MM.1S (cell line): ENCODE data around the gene CCDC196.

Experiments used
- DNase-seq: peaks from one replicate; pipeline ENCODE4 v3.0.0-alpha.2; 2015
- H2AFZ ChIP-seq: fragments of 300-600 bp; sonication (generic); 2 replicates; pipeline ENCODE4 v1.6.0; 2016; ENCODE audit warnings: antibody characterized with exemption, low read length
- H3F3A ChIP-seq: fragments of 300-600 bp; sonication (generic); 2 replicates; pipeline ENCODE4 v1.6.1; 2016; ENCODE audit warnings: mild to moderate bottlenecking, antibody characterized with exemption, low read length, moderate library complexity, mixed read lengths; ENCODE audit not compliant: insufficient read depth
- H3K27ac ChIP-seq: fragments of 300-600 bp; sonication (generic); 2 replicates; pipeline ENCODE4 v1.5.1; 2016; ENCODE audit warnings: mild to moderate bottlenecking, low read length
- H3K27me3 ChIP-seq: fragments of 300-600 bp; sonication (generic); replicated peaks from 2 replicates; pipeline ENCODE4 v1.6.0; 2016; ENCODE audit warnings: low read length; ENCODE audit not compliant: insufficient read depth
- H3K36me3 ChIP-seq: fragments of 300-600 bp; sonication (generic); replicated peaks from 2 replicates; pipeline ENCODE4 v1.6.1; 2016; ENCODE audit warnings: mild to moderate bottlenecking, low read length, mixed read lengths; ENCODE audit not compliant: insufficient read depth
- H3K4me1 ChIP-seq: fragments of 300-600 bp; sonication (generic); 2 replicates; pipeline ENCODE4 v1.6.1; 2016; ENCODE audit warnings: low read length, mixed read lengths
- H3K4me2 ChIP-seq: fragments of 300-600 bp; sonication (generic); 2 replicates; pipeline ENCODE4 v1.6.0; 2016; ENCODE audit warnings: low read depth, low read length
- H3K4me3 ChIP-seq: fragments of 300-600 bp; sonication (generic); 2 replicates; pipeline ENCODE4 v1.5.1; 2016; ENCODE audit warnings: low read length, mixed read lengths
- H3K79me2 ChIP-seq: fragments of 300-600 bp; sonication (generic); 2 replicates; pipeline ENCODE4 v1.6.1; 2016; ENCODE audit warnings: mixed run types, low read length, mixed read lengths
- H3K9ac ChIP-seq: fragments of 300-600 bp; sonication (generic); 2 replicates; pipeline ENCODE4 v1.6.1; 2016; ENCODE audit warnings: low read length, mixed read lengths
- H3K9me2 ChIP-seq: fragments of 300-600 bp; sonication (generic); replicated peaks from 2 replicates; pipeline ENCODE4 v1.6.1; 2016; ENCODE audit warnings: mild to moderate bottlenecking, low read length, mixed read lengths; ENCODE audit not compliant: insufficient read depth
- H3K9me3 ChIP-seq: fragments of 300-600 bp; sonication (generic); replicated peaks from 2 replicates; pipeline ENCODE4 v1.6.1; 2016; ENCODE audit warnings: mild to moderate bottlenecking, low read length, mixed read lengths; ENCODE audit not compliant: insufficient read depth
- H4K20me1 ChIP-seq: fragments of 300-600 bp; sonication (generic); 2 replicates; pipeline ENCODE4 v1.6.1; 2016; ENCODE audit warnings: mild to moderate bottlenecking, low read length, moderate library complexity, mixed read lengths; ENCODE audit not compliant: insufficient read depth
- EZH2 ChIP-seq: fragments of 300-600 bp; sonication (generic); optimal IDR thresholded peaks from 2 replicates; pipeline ENCODE3; 2017; ENCODE audit warnings: low read depth, mild to moderate bottlenecking, antibody characterized with exemption, low read length, mixed read lengths
- EZH2phosphoT487 ChIP-seq: fragments of 300-600 bp; sonication (generic); IDR thresholded peaks from 2 replicates; pipeline ENCODE4 v1.6.1; 2018; ENCODE audit warnings: antibody characterized with exemption, low read length
- TF ChIP-seq, protein P1 (sequence below): fragments of 300-600 bp; sonication (generic); IDR thresholded peaks from 2 replicates; pipeline ENCODE4 v1.5.1; 2016; ENCODE audit warnings: antibody characterized with exemption, low read length, mixed read lengths

The CCDC196 gene

DNA sequence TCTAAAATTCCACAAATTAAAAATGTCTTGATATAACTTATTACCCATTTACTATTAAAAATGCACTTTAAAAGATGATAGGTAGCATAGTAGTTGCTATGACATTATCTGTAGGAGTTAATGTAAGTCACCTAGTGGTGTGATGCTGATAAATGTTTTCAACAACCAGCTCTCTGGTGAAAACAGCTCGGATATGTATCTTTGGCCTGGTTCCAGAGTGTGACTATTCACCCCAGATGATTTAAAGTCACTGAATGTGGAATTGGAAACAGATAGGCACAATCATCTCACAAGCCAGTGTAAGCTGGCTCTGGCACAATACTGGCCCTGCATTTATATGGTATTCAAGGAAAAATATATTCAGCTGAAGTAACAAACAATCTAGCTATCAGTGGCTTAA lies 9.2 kb upstream of the CCDC196 start:
- Histone ChIP-seq H3K9me2 (no peaks in the 10 kb centered on the region), H3K27me3 (no peaks in the 10 kb centered on the region), H3K4me1 (no peaks in the 10 kb centered on the region), H3K9ac (no peak overlapping the region), H3K79me2 (no peaks in the 10 kb centered on the region), H3K27ac (no peak overlapping the region), H2AFZ (no peak overlapping the region), H4K20me1 (no peaks in the 10 kb centered on the region), H3K4me2 (no peak overlapping the region), H3K4me3 (no peak overlapping the region), H3K9me3 (no peaks in the 10 kb centered on the region), H3K36me3 (no peaks in the 10 kb centered on the region), H3F3A (no peaks in the 10 kb centered on the region)
- DNase-seq, result no peak
- TF ChIP-seq EZH2 (no peak), EZH2phosphoT487 (no peak)
- TF ChIP-seq, protein P1, sequence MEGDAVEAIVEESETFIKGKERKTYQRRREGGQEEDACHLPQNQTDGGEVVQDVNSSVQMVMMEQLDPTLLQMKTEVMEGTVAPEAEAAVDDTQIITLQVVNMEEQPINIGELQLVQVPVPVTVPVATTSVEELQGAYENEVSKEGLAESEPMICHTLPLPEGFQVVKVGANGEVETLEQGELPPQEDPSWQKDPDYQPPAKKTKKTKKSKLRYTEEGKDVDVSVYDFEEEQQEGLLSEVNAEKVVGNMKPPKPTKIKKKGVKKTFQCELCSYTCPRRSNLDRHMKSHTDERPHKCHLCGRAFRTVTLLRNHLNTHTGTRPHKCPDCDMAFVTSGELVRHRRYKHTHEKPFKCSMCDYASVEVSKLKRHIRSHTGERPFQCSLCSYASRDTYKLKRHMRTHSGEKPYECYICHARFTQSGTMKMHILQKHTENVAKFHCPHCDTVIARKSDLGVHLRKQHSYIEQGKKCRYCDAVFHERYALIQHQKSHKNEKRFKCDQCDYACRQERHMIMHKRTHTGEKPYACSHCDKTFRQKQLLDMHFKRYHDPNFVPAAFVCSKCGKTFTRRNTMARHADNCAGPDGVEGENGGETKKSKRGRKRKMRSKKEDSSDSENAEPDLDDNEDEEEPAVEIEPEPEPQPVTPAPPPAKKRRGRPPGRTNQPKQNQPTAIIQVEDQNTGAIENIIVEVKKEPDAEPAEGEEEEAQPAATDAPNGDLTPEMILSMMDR, result no peak

DNA sequence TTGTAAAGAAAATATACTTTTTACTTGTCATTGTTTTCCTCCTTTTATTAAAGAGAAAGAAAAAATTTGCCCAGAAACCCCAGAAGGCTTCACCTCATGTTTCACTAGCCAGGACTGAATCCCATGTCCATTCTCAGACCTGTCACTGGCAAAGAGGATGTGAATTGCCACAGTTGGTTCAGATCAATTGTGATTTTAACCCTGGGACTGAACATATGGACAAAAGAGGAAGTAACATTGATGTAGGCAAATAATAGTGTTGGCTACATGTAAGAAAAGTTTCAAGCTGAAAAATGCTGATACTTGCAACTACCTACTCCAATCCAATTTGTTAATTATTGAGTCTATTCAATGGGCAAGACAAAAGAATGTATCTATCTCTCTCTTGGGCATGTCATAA lies 8.6 kb upstream of the CCDC196 start:
- no peak overlapping the region for H3K9ac ChIP-seq
- no peaks in the 10 kb centered on the region for H3K27me3 ChIP-seq
- no peaks in the 10 kb centered on the region for H3K9me3 ChIP-seq
- H3K4me3 ChIP-seq, result no peak overlapping the region
- no peaks in the 10 kb centered on the region for H3F3A ChIP-seq
- H4K20me1 ChIP-seq, result no peaks in the 10 kb centered on the region
- H3K4me1 ChIP-seq, result no peaks in the 10 kb centered on the region
- TF ChIP-seq, protein P1, result no peak
- TF ChIP-seq EZH2phosphoT487, result no peak
- TF ChIP-seq EZH2, result no peak
- DNase-seq, result no peak
- no peak overlapping the region for H3K4me2 ChIP-seq
- H2AFZ ChIP-seq, result no peak overlapping the region
- no peaks in the 10 kb centered on the region for H3K79me2 ChIP-seq
- H3K9me2 ChIP-seq, result no peaks in the 10 kb centered on the region
- no peaks in the 10 kb centered on the region for H3K36me3 ChIP-seq
- no peak overlapping the region for H3K27ac ChIP-seq

DNA sequence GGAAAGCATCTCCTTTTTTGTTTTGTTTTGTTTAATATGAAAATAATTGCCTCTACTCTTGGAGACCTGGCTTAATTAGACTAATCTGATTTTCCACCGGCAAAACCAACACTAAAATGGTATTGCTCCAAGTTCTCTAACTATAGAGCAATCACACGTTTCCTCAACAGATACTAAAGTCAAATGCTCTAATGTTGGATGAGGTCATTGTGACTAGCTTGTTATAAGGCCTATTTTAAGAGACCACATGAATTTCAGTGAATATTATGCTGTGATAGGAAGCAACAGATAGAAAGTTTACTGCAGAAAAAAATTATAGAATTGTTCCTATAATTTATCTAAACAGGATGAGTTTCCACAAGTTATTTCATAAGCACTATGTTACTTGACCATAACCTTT lies 3.3 kb upstream of the CCDC196 start:
- Histone ChIP-seq H3K4me3 (no peak overlapping the region), H3K27me3 (no peaks in the 10 kb centered on the region), H3K4me1 (peaks cover 3% of the 10 kb centered on the region; the same call in 1 of the 2 replicates), H3K27ac (no peak overlapping the region), H3K79me2 (no peaks in the 10 kb centered on the region), H3K9me3 (no peaks in the 10 kb centered on the region), H4K20me1 (no peaks in the 10 kb centered on the region), H3K9me2 (no peaks in the 10 kb centered on the region), H3K36me3 (no peaks in the 10 kb centered on the region), H3K4me2 (no peak overlapping the region), H3K9ac (no peak overlapping the region), H2AFZ (no peak overlapping the region), H3F3A (peaks cover 5% of the 10 kb centered on the region; the same call in 1 of the 2 replicates)
- no peak for TF ChIP-seq EZH2phosphoT487
- TF ChIP-seq, protein P1, result no peak
- TF ChIP-seq EZH2, result no peak
- no peak for DNase-seq

DNA sequence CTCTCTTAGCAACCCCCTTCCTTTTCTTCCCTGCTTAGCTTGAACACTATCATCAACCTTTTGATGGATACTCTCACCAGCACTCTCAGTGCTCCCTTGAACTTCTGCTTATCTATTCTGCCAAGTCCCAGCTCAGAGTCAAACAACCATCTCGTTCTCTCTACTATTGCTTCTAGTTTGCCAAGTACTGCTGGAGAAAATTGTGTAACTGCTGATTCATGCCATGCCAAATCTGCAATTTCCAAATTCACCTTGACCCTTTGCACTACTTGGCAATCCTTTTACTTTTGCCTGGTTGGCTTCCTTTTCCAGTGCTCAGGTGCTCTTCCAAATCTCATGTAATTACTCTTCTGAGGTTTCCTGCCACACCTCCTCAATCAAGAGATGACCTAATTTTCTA lies 2.8 kb upstream of the CCDC196 start:
- peaks cover 5% of the 10 kb centered on the region; the same call in 1 of the 2 replicates for H3F3A ChIP-seq
- H2AFZ ChIP-seq, result no peak overlapping the region
- H3K4me1 ChIP-seq, result peaks cover 7% of the 10 kb centered on the region; the same call in 1 of the 2 replicates
- no peaks in the 10 kb centered on the region for H3K79me2 ChIP-seq
- H3K4me2 ChIP-seq, result no peak overlapping the region
- H3K4me3 ChIP-seq, result no peak overlapping the region
- no peaks in the 10 kb centered on the region for H3K9me2 ChIP-seq
- H3K36me3 ChIP-seq, result no peaks in the 10 kb centered on the region
- no peak for DNase-seq
- TF ChIP-seq EZH2phosphoT487 (no peak), EZH2 (no peak)
- TF ChIP-seq, protein P1, result no peak
- H3K9ac ChIP-seq, result no peak overlapping the region
- H3K9me3 ChIP-seq, result no peaks in the 10 kb centered on the region
- no peak overlapping the region for H3K27ac ChIP-seq
- no peaks in the 10 kb centered on the region for H4K20me1 ChIP-seq
- H3K27me3 ChIP-seq, result no peaks in the 10 kb centered on the region
